ENCODE measurements around the gene TMEM63C.

Gene TMEM63C

DNA sequence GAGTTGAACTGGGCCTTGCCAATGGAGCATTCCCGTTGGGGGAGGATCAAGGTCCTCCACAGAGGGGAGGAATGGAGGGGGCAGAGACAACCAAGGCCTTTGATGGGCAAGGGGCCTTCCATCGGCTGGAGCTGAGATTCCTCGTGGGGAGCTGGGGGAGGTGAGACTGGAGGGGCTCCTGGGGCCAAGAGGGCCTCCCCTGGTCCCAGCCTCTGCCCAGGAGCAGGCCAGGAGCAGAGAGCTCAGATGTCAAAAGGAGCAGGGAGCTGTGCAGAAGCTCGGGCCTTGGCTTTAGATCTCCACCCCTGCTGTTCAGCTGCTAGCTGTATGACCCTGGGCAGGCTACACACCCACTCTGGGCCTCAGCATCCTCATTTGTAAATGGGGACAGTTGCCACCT, 24.0 kb downstream of the TMEM63C start:
- Histone ChIP-seq H3K9me3 (ENCODE audit: control insufficient read depth in 5 of 5, low read length in 5 of 5) (no peaks in the 10 kb centered on the region), H3K9ac (ENCODE audit: low read length in 5 of 5) (no peak overlapping the region), H3K4me1 (ENCODE audit: control insufficient read depth in 5 of 5, insufficient read depth in 5 of 5, low read length in 5 of 5) (no peaks in the 10 kb centered on the region), H3K27me3 (ENCODE audit: control insufficient read depth in 5 of 5, insufficient read depth in 4 of 5, low read length in 5 of 5) (peaks cover 0 to 30% (median 7%) of the 10 kb centered on the region in 5 donors), H3K4me3 (ENCODE audit: low read depth in 1 of 5, low read length in 5 of 5) (no peak overlapping the region), H3K36me3 (ENCODE audit: control insufficient read depth in 5 of 5, insufficient read depth in 5 of 5, low read length in 5 of 5) (no peaks in the 10 kb centered on the region), H3K27ac (ENCODE audit: low read depth, low read length) (no peak overlapping the region)

DNA sequence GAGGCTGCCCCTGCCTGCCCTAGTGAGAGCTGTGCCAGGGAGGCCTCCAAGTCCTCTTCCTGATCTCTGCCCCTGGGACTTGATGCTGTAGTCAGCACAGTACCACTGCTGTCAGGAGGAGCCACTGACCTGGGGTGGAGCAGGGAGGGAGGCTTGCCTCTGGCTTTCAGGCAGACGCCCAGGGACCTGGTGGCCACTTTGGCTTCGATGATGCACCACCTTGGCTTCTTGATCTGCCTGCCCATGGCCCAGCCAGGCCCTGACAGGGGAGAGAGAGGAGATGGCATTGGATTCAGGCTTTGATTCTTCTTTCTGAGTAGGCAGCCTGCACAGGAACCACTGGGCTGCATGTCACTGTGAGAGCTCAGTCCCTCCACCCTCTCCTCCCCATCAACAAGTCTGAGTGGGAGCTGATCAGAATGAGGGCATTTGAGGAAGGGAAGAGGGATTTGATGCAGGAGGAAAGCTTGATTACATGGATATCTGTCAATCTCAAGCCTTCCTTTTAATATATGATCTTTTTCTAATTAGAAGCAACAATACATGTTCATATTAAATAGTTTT, 24.7 kb downstream of the TMEM63C start:
- H3K9ac ChIP-seq (ENCODE audit: low read length in 5 of 5), result no peak overlapping the region
- H3K27me3 ChIP-seq (ENCODE audit: control insufficient read depth in 5 of 5, insufficient read depth in 4 of 5, low read length in 5 of 5), result peaks cover 0 to 23% (median 4%) of the 10 kb centered on the region in 5 donors
- H3K9me3 ChIP-seq (ENCODE audit: control insufficient read depth in 5 of 5, low read length in 5 of 5), result no peaks in the 10 kb centered on the region
- no peak overlapping the region for H3K4me3 ChIP-seq (ENCODE audit: low read depth in 1 of 5, low read length in 5 of 5)
- H3K27ac ChIP-seq (ENCODE audit: low read depth, low read length), result no peak overlapping the region
- H3K36me3 ChIP-seq (ENCODE audit: control insufficient read depth in 5 of 5, insufficient read depth in 5 of 5, low read length in 5 of 5), result no peaks in the 10 kb centered on the region
- no peaks in the 10 kb centered on the region for H3K4me1 ChIP-seq (ENCODE audit: control insufficient read depth in 5 of 5, insufficient read depth in 5 of 5, low read length in 5 of 5)

DNA sequence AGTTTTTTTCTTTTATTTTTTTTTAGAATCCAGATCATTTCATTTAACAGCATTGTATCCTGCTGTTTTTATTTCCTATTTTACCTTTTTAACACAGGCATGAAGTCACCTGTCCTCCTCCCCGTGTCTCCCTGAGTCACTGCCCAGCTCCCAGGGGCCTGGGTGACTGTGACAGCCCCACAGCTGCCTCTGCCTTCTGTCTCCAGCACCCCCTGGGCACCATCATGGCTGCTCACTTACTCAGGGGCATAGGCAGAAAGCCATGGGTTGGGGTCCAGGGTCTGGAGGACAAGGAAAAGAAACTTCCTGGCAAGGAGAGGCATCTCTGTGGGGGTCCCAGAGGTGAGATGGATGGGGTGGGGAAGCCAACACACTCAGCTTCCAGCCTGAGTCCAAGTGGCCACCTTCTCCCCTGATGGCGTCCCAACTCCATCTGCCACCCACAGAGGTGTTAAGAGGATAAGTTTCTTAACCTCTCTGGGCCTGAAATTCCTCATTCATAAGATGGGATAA, 25.3 kb downstream of the TMEM63C start:
- no peak overlapping the region for H3K9ac ChIP-seq (ENCODE audit: low read length in 5 of 5)
- no peak overlapping the region for H3K4me3 ChIP-seq (ENCODE audit: low read depth in 1 of 5, low read length in 5 of 5)
- no peak overlapping the region for H3K27ac ChIP-seq (ENCODE audit: low read depth, low read length)
- no peaks in the 10 kb centered on the region for H3K4me1 ChIP-seq (ENCODE audit: control insufficient read depth in 5 of 5, insufficient read depth in 5 of 5, low read length in 5 of 5)
- H3K27me3 ChIP-seq (ENCODE audit: control insufficient read depth in 5 of 5, insufficient read depth in 4 of 5, low read length in 5 of 5), result peaks cover 0 to 17% (median 3%) of the 10 kb centered on the region in 5 donors
- no peaks in the 10 kb centered on the region for H3K36me3 ChIP-seq (ENCODE audit: control insufficient read depth in 5 of 5, insufficient read depth in 5 of 5, low read length in 5 of 5)
- H3K9me3 ChIP-seq (ENCODE audit: control insufficient read depth in 5 of 5, low read length in 5 of 5), result no peaks in the 10 kb centered on the region

DNA sequence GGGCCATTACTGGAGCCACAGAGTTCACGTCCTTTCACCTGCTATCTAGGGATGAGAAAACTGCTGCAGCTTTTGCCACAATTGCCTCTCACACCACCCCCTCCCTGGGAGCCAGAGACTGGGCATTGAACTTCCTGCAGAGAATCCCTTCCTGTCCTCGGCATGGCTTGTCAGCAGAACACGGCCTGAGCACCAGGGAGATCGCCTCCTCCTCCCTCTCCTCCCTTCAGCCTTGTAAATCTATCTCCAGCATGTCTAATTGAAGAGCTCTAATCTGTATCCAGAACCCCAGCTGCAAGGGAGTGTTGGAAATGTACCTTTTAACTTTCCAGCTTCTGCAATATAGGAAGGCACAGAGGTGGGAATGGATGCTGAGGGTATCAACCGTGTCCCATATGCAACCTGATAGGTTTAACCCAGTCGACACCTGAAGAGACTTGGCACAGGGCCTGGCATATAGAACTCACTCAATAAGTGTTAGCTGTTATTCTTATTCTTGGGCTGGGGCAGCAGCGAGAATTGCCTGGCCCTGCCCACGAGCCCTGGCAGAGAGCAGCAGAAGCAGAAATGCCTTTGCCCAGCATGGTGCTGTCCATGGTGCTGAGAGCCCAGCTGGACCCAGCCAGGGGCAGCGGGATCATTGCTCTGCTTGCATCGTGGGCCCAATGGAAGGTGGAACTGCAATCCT, 26.8 kb downstream of the TMEM63C start:
- Histone ChIP-seq H3K27me3 (ENCODE audit: control insufficient read depth in 5 of 5, insufficient read depth in 4 of 5, low read length in 5 of 5) (peaks cover 0 to 22% (median 2%) of the 10 kb centered on the region in 5 donors), H3K9me3 (ENCODE audit: control insufficient read depth in 5 of 5, low read length in 5 of 5) (no peaks in the 10 kb centered on the region), H3K9ac (ENCODE audit: low read length in 5 of 5) (no peak overlapping the region), H3K27ac (ENCODE audit: low read depth, low read length) (no peak overlapping the region), H3K4me1 (ENCODE audit: control insufficient read depth in 5 of 5, insufficient read depth in 5 of 5, low read length in 5 of 5) (no peaks in the 10 kb centered on the region), H3K4me3 (ENCODE audit: low read depth in 1 of 5, low read length in 5 of 5) (no peak overlapping the region), H3K36me3 (ENCODE audit: control insufficient read depth in 5 of 5, insufficient read depth in 5 of 5, low read length in 5 of 5) (no peaks in the 10 kb centered on the region)

DNA sequence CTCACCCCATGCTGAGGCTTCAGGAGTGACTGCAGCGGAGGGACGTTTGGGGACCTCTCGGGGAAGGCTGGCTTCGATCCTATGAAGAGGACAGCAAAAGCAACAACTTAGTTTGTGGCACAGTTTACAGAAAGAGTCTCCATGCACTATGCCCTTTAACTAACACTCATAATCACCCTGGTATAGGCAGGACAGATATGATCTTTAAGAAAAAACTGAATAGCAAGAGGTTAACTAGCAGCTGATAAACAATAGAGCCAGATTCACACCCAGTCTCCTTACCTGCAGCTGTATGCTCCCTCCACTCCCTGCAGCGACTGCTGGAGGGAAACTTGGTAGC, 27.4 kb downstream of the TMEM63C start:
- H3K4me1 ChIP-seq (ENCODE audit: control insufficient read depth in 5 of 5, insufficient read depth in 5 of 5, low read length in 5 of 5), result no peaks in the 10 kb centered on the region
- H3K9me3 ChIP-seq (ENCODE audit: control insufficient read depth in 5 of 5, low read length in 5 of 5), result no peaks in the 10 kb centered on the region
- no peaks in the 10 kb centered on the region for H3K36me3 ChIP-seq (ENCODE audit: control insufficient read depth in 5 of 5, insufficient read depth in 5 of 5, low read length in 5 of 5)
- peaks cover 0 to 18% (median under 1%) of the 10 kb centered on the region in 5 donors for H3K27me3 ChIP-seq (ENCODE audit: control insufficient read depth in 5 of 5, insufficient read depth in 4 of 5, low read length in 5 of 5)
- H3K4me3 ChIP-seq (ENCODE audit: low read depth in 1 of 5, low read length in 5 of 5), result no peak overlapping the region
- H3K9ac ChIP-seq (ENCODE audit: low read length in 5 of 5), result no peak overlapping the region
- no peak overlapping the region for H3K27ac ChIP-seq (ENCODE audit: low read depth, low read length)

DNA sequence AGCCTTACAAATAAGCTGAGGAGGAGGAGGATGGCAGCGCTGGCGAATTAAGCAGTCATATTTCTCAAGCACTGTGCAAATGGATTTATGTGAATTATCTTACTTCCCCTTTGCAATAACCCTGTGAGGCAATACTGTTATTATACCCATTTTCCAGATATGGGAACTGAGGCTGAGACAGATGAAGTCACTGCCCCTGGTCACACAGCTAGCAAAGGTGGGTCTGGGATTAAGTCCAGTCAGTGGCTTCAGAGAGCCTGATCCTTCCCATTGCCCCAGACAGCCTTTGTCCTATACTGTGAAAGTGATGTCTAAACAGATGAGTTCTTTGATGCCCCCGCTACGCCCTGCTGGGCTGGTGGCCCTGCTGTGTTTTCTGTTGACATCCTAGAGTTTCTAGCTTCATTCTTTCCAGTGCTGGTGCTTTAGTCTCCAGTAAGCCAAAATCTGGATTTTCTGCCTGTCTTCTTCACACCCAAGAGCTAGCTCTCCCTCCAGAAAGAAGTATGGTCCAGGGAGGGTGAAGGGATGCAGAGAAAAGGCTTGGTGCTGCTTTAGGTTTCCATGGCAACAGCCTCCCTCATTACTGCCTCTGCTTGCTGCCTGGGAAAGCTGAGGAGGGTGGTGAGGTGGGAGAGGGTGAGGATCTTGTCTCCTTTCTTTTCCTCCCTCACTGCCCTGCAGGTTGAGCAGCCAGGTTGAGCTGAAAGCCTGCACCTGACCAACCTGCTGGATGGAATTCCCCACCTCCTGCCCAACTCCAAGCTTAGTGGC, 30.7 kb downstream of the TMEM63C start:
- H3K9ac ChIP-seq (ENCODE audit: low read length in 5 of 5), result no peak overlapping the region
- no peak overlapping the region for H3K4me3 ChIP-seq (ENCODE audit: low read depth in 1 of 5, low read length in 5 of 5)
- no peaks in the 10 kb centered on the region for H3K4me1 ChIP-seq (ENCODE audit: control insufficient read depth in 5 of 5, insufficient read depth in 5 of 5, low read length in 5 of 5)
- H3K27ac ChIP-seq (ENCODE audit: low read depth, low read length), result no peak overlapping the region
- no peaks in the 10 kb centered on the region for H3K36me3 ChIP-seq (ENCODE audit: control insufficient read depth in 5 of 5, insufficient read depth in 5 of 5, low read length in 5 of 5)
- peaks cover 0 to 24% (median 9%) of the 10 kb centered on the region in 5 donors for H3K27me3 ChIP-seq (ENCODE audit: control insufficient read depth in 5 of 5, insufficient read depth in 4 of 5, low read length in 5 of 5)
- no peaks in the 10 kb centered on the region for H3K9me3 ChIP-seq (ENCODE audit: control insufficient read depth in 5 of 5, low read length in 5 of 5)

DNA sequence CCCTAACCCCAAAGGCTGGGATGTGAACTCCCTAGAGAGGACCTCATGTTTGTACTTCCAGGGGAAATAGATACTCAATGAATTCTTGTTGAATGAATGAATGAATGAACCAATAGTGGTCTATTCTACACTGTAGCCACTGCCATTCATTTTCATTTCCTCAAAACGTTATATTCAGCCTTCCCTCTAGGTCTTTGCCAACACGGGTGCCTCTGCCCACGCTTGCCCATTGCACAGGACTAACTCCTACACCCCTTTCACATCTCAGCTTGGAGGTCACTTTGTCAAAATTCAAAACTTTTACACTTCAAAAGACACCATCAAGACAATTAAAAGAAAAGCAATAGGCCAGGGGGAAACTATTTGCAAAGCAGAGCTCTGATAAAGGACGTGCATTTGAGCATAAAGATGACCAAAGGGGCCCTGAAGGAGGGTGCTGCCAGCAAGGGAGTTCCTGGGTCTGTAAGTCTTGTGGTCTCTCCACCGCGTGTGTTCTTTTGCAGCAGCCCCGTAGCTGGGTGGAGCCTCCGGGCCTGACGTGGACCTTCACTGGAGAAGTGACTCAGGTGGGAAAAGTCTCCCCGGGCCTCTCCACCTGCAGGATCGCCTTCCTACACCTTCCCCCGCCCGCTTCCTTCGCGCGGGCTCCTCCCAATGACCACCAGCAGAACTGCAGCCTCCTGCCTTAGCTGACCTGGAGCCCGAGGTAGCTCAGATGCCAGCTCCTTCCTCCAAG, 31.5 kb downstream of the TMEM63C start:
- H3K4me3 ChIP-seq (ENCODE audit: low read depth in 1 of 5, low read length in 5 of 5), result no peak overlapping the region
- H3K27ac ChIP-seq (ENCODE audit: low read depth, low read length), result no peak overlapping the region
- no peaks in the 10 kb centered on the region for H3K36me3 ChIP-seq (ENCODE audit: control insufficient read depth in 5 of 5, insufficient read depth in 5 of 5, low read length in 5 of 5)
- H3K9ac ChIP-seq (ENCODE audit: low read length in 5 of 5), result no peak overlapping the region
- H3K27me3 ChIP-seq (ENCODE audit: control insufficient read depth in 5 of 5, insufficient read depth in 4 of 5, low read length in 5 of 5), result peaks cover 0 to 24% (median 9%) of the 10 kb centered on the region in 5 donors
- H3K9me3 ChIP-seq (ENCODE audit: control insufficient read depth in 5 of 5, low read length in 5 of 5), result no peaks in the 10 kb centered on the region
- no peaks in the 10 kb centered on the region for H3K4me1 ChIP-seq (ENCODE audit: control insufficient read depth in 5 of 5, insufficient read depth in 5 of 5, low read length in 5 of 5)

DNA sequence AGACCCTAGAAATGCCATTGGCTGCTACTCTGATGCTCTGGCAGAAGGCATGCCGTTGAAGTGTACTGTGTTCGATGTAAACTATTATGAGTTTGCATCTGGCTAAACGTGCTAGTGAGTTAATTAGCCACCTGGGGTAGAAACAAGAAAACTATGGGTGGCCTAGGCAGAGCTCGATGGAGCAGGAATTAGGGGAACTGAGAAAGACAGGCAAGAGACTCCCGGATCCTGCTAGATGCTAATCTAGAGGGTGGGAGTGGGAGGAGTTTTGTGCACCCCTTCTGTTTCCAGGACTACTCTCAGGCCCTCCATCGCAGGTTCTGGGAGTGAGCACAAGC, 32.0 kb downstream of the TMEM63C start:
- Histone ChIP-seq H3K9me3 (ENCODE audit: control insufficient read depth in 5 of 5, low read length in 5 of 5) (no peaks in the 10 kb centered on the region), H3K27me3 (ENCODE audit: control insufficient read depth in 5 of 5, insufficient read depth in 4 of 5, low read length in 5 of 5) (peaks cover 0 to 24% (median 9%) of the 10 kb centered on the region in 5 donors), H3K4me1 (ENCODE audit: control insufficient read depth in 5 of 5, insufficient read depth in 5 of 5, low read length in 5 of 5) (no peaks in the 10 kb centered on the region), H3K9ac (ENCODE audit: low read length in 5 of 5) (no peak overlapping the region), H3K4me3 (ENCODE audit: low read depth in 1 of 5, low read length in 5 of 5) (no peak overlapping the region), H3K27ac (ENCODE audit: low read depth, low read length) (no peak overlapping the region), H3K36me3 (ENCODE audit: control insufficient read depth in 5 of 5, insufficient read depth in 5 of 5, low read length in 5 of 5) (no peaks in the 10 kb centered on the region)

DNA sequence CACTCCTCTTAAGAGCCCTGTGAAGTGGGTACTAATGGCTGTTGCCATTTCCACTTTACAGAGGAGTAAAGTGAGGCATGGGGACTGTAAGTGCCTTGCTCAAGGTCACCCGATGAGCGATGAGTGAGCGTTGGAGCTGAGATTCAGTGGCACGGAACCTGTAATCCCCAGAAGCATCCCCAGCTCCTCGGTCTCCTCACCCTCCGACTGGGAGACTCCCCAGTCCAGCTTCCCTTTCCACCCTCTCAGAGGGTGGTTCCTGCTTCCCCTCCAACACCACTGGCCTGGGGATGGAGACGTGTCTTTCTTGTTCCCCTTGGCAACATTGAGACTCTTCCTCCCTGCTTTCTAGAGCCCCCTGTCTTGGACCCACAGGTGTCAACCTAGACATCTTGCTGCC, 32.6 kb downstream of the TMEM63C start:
- no peaks in the 10 kb centered on the region for H3K9me3 ChIP-seq (ENCODE audit: control insufficient read depth in 5 of 5, low read length in 5 of 5)

More for the DNA sequence above, 32.6 kb downstream of the TMEM63C start:
- Histone ChIP-seq H3K4me3 (ENCODE audit: low read depth in 1 of 5, low read length in 5 of 5) (no peak overlapping the region), H3K27ac (ENCODE audit: low read depth, low read length) (no peak overlapping the region), H3K27me3 (ENCODE audit: control insufficient read depth in 5 of 5, insufficient read depth in 4 of 5, low read length in 5 of 5) (peaks cover 0 to 26% (median 10%) of the 10 kb centered on the region in 5 donors), H3K9ac (ENCODE audit: low read length in 5 of 5) (no peak overlapping the region), H3K36me3 (ENCODE audit: control insufficient read depth in 5 of 5, insufficient read depth in 5 of 5, low read length in 5 of 5) (no peaks in the 10 kb centered on the region), H3K4me1 (ENCODE audit: control insufficient read depth in 5 of 5, insufficient read depth in 5 of 5, low read length in 5 of 5) (no peaks in the 10 kb centered on the region)
